Ovary (tissue), 3 donors: ENCODE results near the gene HSD3B2.

Experiments
- EP300 ChIP-seq: sonication (generic); formaldehyde crosslinking; IDR thresholded peaks from one replicate; pipeline ENCODE4 v1.6.1; 2017; ENCODE audit warnings: antibody characterized with exemption
- POLR2A ChIP-seq: fragments of 450-650 bp; IDR thresholded peaks from one replicate; pipeline ENCODE4 v1.6.1; 2017; ENCODE audit warnings: antibody characterized with exemption, mild to moderate bottlenecking, moderate library complexity
- TF ChIP-seq, protein P1 (sequence below), 3 donors: fragments of 450-650 bp in 2 of 3; fragments of 200-600 bp in 1 of 3; IDR thresholded peaks; one replicate each; pipeline versions ENCODE4 v1.5.1 to v1.8.0; 2016 to 2022; ENCODE audit warnings: antibody characterized with exemption in 3 of 3, mild to moderate bottlenecking in 1 of 3
- donor health status: DM: no; HTN: no; CAD: no.

DNA sequence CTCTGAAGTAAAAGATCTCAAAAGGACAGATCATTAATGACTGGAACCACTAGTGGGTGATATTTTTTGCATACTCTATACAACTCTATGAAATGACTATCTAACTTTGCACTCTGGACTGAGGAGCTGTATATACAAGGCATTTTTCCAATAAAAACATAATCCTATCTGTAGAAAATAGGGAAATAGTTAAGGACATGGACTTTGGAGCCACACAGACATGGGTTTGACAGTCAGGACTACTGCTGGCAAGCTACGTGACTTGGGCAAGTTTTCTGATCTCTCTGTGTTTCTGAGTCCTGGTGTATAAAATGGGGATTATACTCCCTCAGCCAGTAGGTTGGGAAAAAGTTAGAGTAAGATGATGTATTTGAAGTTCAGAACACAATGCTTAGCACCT is 20.9 kb upstream of the HSD3B2 start:
- TF ChIP-seq POLR2A (no peak), EP300 (no peak)
- TF ChIP-seq, protein P1, sequence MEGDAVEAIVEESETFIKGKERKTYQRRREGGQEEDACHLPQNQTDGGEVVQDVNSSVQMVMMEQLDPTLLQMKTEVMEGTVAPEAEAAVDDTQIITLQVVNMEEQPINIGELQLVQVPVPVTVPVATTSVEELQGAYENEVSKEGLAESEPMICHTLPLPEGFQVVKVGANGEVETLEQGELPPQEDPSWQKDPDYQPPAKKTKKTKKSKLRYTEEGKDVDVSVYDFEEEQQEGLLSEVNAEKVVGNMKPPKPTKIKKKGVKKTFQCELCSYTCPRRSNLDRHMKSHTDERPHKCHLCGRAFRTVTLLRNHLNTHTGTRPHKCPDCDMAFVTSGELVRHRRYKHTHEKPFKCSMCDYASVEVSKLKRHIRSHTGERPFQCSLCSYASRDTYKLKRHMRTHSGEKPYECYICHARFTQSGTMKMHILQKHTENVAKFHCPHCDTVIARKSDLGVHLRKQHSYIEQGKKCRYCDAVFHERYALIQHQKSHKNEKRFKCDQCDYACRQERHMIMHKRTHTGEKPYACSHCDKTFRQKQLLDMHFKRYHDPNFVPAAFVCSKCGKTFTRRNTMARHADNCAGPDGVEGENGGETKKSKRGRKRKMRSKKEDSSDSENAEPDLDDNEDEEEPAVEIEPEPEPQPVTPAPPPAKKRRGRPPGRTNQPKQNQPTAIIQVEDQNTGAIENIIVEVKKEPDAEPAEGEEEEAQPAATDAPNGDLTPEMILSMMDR (IDR thresholded peaks at IDR 0.05): no peak
